Trophoblast cell (in vitro differentiated cells and primary cell): Measurements from ENCODE around the gene BUB1B.

ENCODE experiments used
- DNase-seq, 2 donors: peaks; one replicate each; pipeline ENCODE4 v3.0.0-alpha.2; 2016
- H2AFZ ChIP-seq: 2 replicates; pipeline ENCODE4 v1.6.1; 2013; ENCODE audit warnings: low read length, moderate library complexity, mild to moderate bottlenecking; ENCODE audit not compliant: insufficient read depth, poor library complexity
- H2AK5ac ChIP-seq: 2 replicates; pipeline ENCODE4 v1.6.1; 2013; ENCODE audit warnings: mild to moderate bottlenecking, low read length
- H2BK120ac ChIP-seq: 2 replicates; pipeline ENCODE4 v1.6.1; 2013; ENCODE audit warnings: low read length, mild to moderate bottlenecking, moderate library complexity; ENCODE audit not compliant: insufficient read depth, poor library complexity
- H2BK12ac ChIP-seq: 2 replicates; pipeline ENCODE4 v1.6.1; 2013; ENCODE audit warnings: mild to moderate bottlenecking, low read length, moderate library complexity
- H2BK5ac ChIP-seq: 2 replicates; pipeline ENCODE4 v1.6.1; 2013; ENCODE audit warnings: low read length, low read depth, moderate library complexity, mild to moderate bottlenecking; ENCODE audit not compliant: poor library complexity
- H3K14ac ChIP-seq: 2 replicates; pipeline ENCODE4 v1.6.1; 2013; ENCODE audit warnings: mild to moderate bottlenecking, low read length
- H3K18ac ChIP-seq: 2 replicates; pipeline ENCODE4 v1.6.1; 2013; ENCODE audit warnings: mild to moderate bottlenecking, low read length
- H3K23ac ChIP-seq: 2 replicates; pipeline ENCODE4 v1.6.1; 2013; ENCODE audit warnings: low read length
- H3K27ac ChIP-seq: 2 replicates; pipeline ENCODE4 v1.5.1; 2013; ENCODE audit warnings: low read depth, mild to moderate bottlenecking, inconsistent platforms, low read length, moderate library complexity
- H3K27me3 ChIP-seq: 2 replicates; pipeline ENCODE4 v1.6.1; 2013; ENCODE audit warnings: inconsistent platforms, mild to moderate bottlenecking, low read length, moderate library complexity; ENCODE audit not compliant: insufficient read depth
- H3K36me3 ChIP-seq, 2 experiments: 1 replicate in 1 of 2; 2 replicates in 1 of 2; pipeline ENCODE4 v1.6.1; 2013; ENCODE audit warnings: low read length in 2 of 2, mild to moderate bottlenecking in 2 of 2, moderate library complexity in 1 of 2; ENCODE audit not compliant: insufficient read depth in 2 of 2, control insufficient read depth in 1 of 2
- H3K4ac ChIP-seq: 2 replicates; pipeline ENCODE4 v1.6.1; 2013; ENCODE audit warnings: low read depth, mild to moderate bottlenecking, low read length, moderate library complexity
- H3K4me1 ChIP-seq, 2 experiments: 1 replicate in 1 of 2; 2 replicates in 1 of 2; pipeline ENCODE4 v1.6.1; 2013; ENCODE audit warnings: low read length in 2 of 2, mild to moderate bottlenecking in 2 of 2, moderate library complexity in 1 of 2; ENCODE audit not compliant: insufficient read depth in 2 of 2, control insufficient read depth in 1 of 2
- H3K4me2 ChIP-seq: 2 replicates; pipeline ENCODE4 v1.6.1; 2013; ENCODE audit warnings: inconsistent platforms, mild to moderate bottlenecking, low read length, moderate library complexity
- H3K4me3 ChIP-seq: 2 replicates; pipeline ENCODE4 v1.5.1; 2013; ENCODE audit warnings: mild to moderate bottlenecking, low read depth, low read length, inconsistent platforms
- H3K79me1 ChIP-seq: one replicate; pipeline ENCODE4 v1.6.1; 2013; ENCODE audit warnings: low read length
- H3K79me2 ChIP-seq: 2 replicates; pipeline ENCODE4 v1.6.1; 2013; ENCODE audit warnings: low read length, mild to moderate bottlenecking; ENCODE audit not compliant: control insufficient read depth, insufficient read depth, poor library complexity
- H3K9ac ChIP-seq: 2 replicates; pipeline ENCODE4 v1.6.1; 2013; ENCODE audit warnings: mild to moderate bottlenecking, low read length
- H3K9me3 ChIP-seq: 2 replicates; pipeline ENCODE4 v1.6.1; 2013; ENCODE audit warnings: low read depth, mild to moderate bottlenecking, control low read depth, inconsistent platforms, low read length; ENCODE audit not compliant: insufficient read depth
- H4K12ac ChIP-seq: 2 replicates; pipeline ENCODE4 v1.6.1; 2013; ENCODE audit warnings: low read depth, mild to moderate bottlenecking, low read length, moderate library complexity
- H4K8ac ChIP-seq: 2 replicates; pipeline ENCODE4 v1.6.1; 2013; ENCODE audit warnings: low read depth, mild to moderate bottlenecking, low read length, moderate library complexity
- H4K91ac ChIP-seq: one replicate; pipeline ENCODE4 v1.6.1; 2013; ENCODE audit warnings: low read depth, mild to moderate bottlenecking, low read length, moderate library complexity
- WGBS: extraction: QIAGEN DNeasy Blood & Tissue Kit; methylation state at CpG from one replicate; pipeline ENCODE4 v1.1.7; 2013; ENCODE audit warnings: missing lambda C conversion rate; ENCODE audit not compliant: insufficient read length, insufficient coverage; ENCODE audit errors: extremely low coverage; 5-methylcytosine and 5-hydroxymethylcytosine counted together

BUB1B gene

DNA sequence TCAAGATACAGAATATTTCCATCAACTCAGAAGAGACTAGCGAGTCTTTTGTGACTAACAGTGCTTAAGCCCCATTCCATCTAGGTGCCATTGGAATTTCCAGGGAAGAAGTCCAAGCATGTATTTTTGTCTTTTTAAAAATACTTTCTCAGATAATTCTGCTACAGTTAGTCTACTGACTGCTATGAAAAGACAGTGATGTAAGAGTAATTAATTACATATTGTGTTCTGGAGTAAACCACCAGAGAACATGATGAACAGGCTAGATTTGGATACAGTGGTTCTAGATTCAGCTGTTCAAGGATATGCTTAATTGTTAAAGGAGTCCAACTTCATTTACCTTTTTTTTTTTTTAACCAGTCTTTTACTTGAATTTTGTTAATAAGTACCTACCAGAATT lies 43.2 kb downstream of the BUB1B start:
- WGBS: no CpG with 5 or more reads among the region's 1 CpG

DNA sequence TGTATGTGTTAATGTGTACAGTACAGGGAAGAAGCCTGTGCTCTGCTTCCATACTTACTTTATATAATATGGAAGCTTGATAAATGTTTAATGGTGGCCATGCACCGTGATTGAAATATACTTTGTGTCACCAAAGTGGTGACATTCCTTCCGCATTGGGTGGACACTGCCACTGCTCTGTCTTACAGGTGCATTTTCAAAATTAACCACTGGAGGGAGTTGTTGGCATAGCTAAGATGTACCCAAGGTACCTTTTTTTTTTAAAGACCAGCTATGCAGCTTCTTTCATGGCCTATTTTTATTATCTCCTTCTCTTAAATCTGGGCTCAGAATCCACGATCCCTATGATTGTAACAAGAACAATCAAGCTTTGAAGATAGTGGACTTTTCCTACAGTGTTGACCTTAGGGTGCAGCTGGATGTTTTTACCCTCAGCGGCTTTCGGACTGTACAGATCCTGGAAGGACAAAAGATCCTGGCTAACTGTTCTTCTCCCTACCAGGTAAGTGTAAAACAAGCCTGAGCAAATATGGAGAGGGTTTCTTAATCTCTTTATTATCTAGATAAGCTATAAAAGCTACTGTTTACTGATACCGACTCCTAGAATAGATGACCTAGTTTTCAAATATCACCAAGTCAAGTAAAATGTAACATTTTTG lies 56.4 kb downstream of the BUB1B start:
- H2BK5ac ChIP-seq: no peak overlapping the region
- no peak overlapping the region for H2BK12ac ChIP-seq
- no peaks in the 10 kb centered on the region for H3K4me1 ChIP-seq
- no peak overlapping the region for H3K9ac ChIP-seq
- DNase-seq: peak; percentile 52 to 95
- no peak overlapping the region for H4K91ac ChIP-seq
- H3K79me2 ChIP-seq: no peaks in the 10 kb centered on the region
- no peaks in the 10 kb centered on the region for H3K79me1 ChIP-seq
- H3K4me3 ChIP-seq: no peak overlapping the region
- no peaks in the 10 kb centered on the region for H3K27me3 ChIP-seq
- H3K23ac ChIP-seq: no peak overlapping the region
- H3K14ac ChIP-seq: no peak overlapping the region
- H3K9me3 ChIP-seq: no peaks in the 10 kb centered on the region
- H4K12ac ChIP-seq: no peak overlapping the region
- H3K18ac ChIP-seq: no peak overlapping the region
- no peak overlapping the region for H2AK5ac ChIP-seq
- H3K4me2 ChIP-seq: no peak overlapping the region
- no peak overlapping the region for H2AFZ ChIP-seq
- no CpG with 5 or more reads among the region's 6 CpGs for WGBS
- H4K8ac ChIP-seq: no peak overlapping the region
- H3K36me3 ChIP-seq: peaks cover 8 to 12% of the 10 kb centered on the region in 2 experiments
- no peak overlapping the region for H3K4ac ChIP-seq
- H3K27ac ChIP-seq: no peak overlapping the region
- no peak overlapping the region for H2BK120ac ChIP-seq

More for the DNA sequence above, 43.2 kb downstream of the BUB1B start:
- Histone ChIP-seq H4K8ac (no peak overlapping the region), H2AFZ (no peak overlapping the region), H3K4me1 (no peaks in the 10 kb centered on the region), H3K4me3 (no peak overlapping the region), H3K9me3 (no peaks in the 10 kb centered on the region), H2BK5ac (no peak overlapping the region), H2BK120ac (no peak overlapping the region), H3K14ac (no peak overlapping the region), H3K4me2 (no peak overlapping the region), H2BK12ac (no peak overlapping the region), H3K27me3 (no peaks in the 10 kb centered on the region), H4K91ac (no peak overlapping the region), H3K23ac (no peak overlapping the region), H3K9ac (no peak overlapping the region), H3K79me2 (no peaks in the 10 kb centered on the region), H3K4ac (no peak overlapping the region), H3K36me3 (peaks cover 9 to 14% of the 10 kb centered on the region in 2 experiments), H3K18ac (no peak overlapping the region), H3K27ac (no peak overlapping the region), H4K12ac (no peak overlapping the region), H3K79me1 (no peaks in the 10 kb centered on the region), H2AK5ac (no peak overlapping the region)
- no peak for DNase-seq

DNA sequence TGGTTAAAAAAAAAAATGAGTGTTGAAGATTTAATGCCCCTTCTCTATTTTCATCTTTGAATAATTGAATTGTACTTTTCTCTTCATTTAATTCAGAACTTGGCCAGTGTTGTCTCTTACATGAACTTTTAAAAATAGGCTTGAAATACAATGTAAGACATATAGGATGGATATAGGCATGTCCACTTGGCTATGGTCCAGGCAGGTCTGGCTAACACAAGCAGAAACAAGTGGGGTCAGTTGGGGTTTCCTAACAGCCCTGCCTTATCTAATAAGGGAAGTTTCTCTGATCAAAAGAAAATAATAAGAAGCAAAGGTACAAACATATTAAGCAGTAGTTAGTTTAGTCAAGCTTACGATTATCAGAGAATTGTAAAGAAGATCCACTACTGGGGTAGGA lies 58.9 kb downstream of the BUB1B start:
- Histone ChIP-seq H4K8ac (no peak overlapping the region), H3K27ac (no peak overlapping the region), H3K4ac (no peak overlapping the region), H3K79me2 (no peaks in the 10 kb centered on the region), H3K27me3 (no peaks in the 10 kb centered on the region), H4K91ac (no peak overlapping the region), H3K36me3 (peaks cover 5 to 12% of the 10 kb centered on the region in 2 experiments), H2BK120ac (no peak overlapping the region), H2BK12ac (no peak overlapping the region), H2AFZ (no peak overlapping the region), H3K79me1 (no peaks in the 10 kb centered on the region), H3K4me3 (no peak overlapping the region), H3K14ac (no peak overlapping the region), H3K23ac (no peak overlapping the region), H2AK5ac (no peak overlapping the region), H3K18ac (no peak overlapping the region), H4K12ac (no peak overlapping the region), H3K9me3 (no peaks in the 10 kb centered on the region), H3K9ac (no peak overlapping the region), H2BK5ac (no peak overlapping the region), H3K4me1 (no peaks in the 10 kb centered on the region), H3K4me2 (no peak overlapping the region)
- no peak for DNase-seq
- WGBS: no CpG with 5 or more reads among the region's 1 CpG

DNA sequence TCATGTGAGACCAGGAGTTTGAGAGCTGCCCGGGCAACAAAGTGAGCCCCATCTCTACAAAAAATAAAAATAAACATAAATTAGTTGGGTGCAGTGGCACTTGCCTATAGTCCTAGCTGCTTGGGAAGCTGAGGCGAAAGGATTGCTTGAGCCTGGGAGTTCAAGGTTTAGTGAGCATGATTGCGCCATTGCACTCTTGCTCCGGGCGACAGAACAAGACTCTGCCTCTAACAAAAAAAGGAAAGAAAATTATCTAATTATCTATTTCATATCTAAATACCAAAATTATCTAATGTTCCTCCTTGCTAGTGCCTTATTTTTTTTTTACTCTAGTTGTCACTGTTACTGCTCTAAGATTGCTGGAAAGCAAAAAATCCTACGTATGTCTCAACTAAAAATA lies 61.3 kb downstream of the BUB1B start:
- H3K9ac ChIP-seq: no peak overlapping the region
- H2BK5ac ChIP-seq: no peak overlapping the region
- DNase-seq: peak; percentile 67 to 86
- no peak overlapping the region for H3K4me2 ChIP-seq
- H3K18ac ChIP-seq: no peak overlapping the region
- H2AFZ ChIP-seq: no peak overlapping the region
- no peaks in the 10 kb centered on the region for H3K9me3 ChIP-seq
- no peak overlapping the region for H2BK120ac ChIP-seq
- H3K4ac ChIP-seq: no peak overlapping the region
- WGBS: no CpG with 5 or more reads among the region's 6 CpGs
- H3K27ac ChIP-seq: no peak overlapping the region
- no peaks in the 10 kb centered on the region for H3K27me3 ChIP-seq
- H4K8ac ChIP-seq: no peak overlapping the region
- no peaks in the 10 kb centered on the region for H3K79me2 ChIP-seq
- H3K79me1 ChIP-seq: no peaks in the 10 kb centered on the region
- H3K23ac ChIP-seq: no peak overlapping the region
- H4K12ac ChIP-seq: no peak overlapping the region
- H3K36me3 ChIP-seq: peaks cover 3 to 6% of the 10 kb centered on the region in 2 experiments
- no peak overlapping the region for H3K4me3 ChIP-seq
- H2AK5ac ChIP-seq: no peak overlapping the region
- no peak overlapping the region for H2BK12ac ChIP-seq
- no peak overlapping the region for H3K14ac ChIP-seq
- H3K4me1 ChIP-seq: no peaks in the 10 kb centered on the region
- no peak overlapping the region for H4K91ac ChIP-seq
